ENCODE data around the gene SORCS2.

Gene SORCS2

DNA sequence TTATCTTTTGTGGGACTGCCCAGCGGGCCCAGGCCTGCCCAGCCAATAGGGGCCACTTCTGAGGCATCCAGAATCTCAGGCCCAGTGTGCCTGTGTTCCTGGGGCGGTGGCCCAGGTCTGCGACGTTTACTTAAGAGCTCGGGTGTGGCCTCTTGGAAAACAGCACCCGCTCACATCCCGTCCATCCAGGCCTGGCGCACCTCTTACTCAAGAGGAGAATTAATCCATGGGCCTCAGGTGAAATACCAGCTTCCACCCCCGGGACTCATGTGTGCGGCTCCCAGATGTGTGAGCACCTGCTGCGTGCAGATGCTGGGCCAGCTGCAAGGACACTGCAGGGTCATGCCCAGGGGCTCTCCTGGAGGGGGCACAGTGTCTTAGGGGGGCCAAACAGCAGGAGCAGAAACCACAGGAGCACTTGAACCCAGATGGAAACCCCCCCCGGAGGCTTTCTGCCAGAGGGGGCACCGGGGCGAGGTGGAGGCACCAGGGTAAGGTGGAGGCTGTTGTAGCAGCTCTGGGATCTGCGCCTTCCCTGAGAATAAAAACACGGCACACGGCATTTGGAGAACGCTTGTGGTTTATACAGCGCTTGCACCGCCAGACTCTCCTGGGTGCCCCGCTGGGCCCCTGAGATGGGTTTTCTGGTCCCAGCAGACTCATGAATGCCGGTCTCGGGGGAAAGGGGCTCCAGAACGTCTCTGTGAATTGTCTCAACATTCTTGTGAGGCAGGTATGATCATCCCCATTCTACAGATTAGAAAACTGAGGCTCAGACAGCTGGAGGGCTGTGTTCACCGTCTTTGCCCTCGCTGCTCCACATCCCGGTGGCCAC, 239.6 kb downstream of the SORCS2 start:
- no peaks in the 10 kb centered on the region for H3K4me1 ChIP-seq (ENCODE audit: control insufficient read depth, insufficient read depth, low read length)
- H3K36me3 ChIP-seq (ENCODE audit: control insufficient read depth in 2 of 2, insufficient read depth in 1 of 2, low read length in 2 of 2): no peaks in the 10 kb centered on the region
- no peak overlapping the region for H3K27ac ChIP-seq (ENCODE audit: extremely low read depth, low read depth, low read length)
- no peak for TF ChIP-seq ZNF114 (tag by site-specific recombination; IDR thresholded peaks at IDR 0.05)
- TF ChIP-seq RBAK (tag by site-specific recombination; IDR thresholded peaks at IDR 0.05): no peak
- TF ChIP-seq ZNF239 (tag by site-specific recombination; IDR thresholded peaks at IDR 0.05): no peak
- no peak for TF ChIP-seq ZNF792 (tag by site-specific recombination; IDR thresholded peaks at IDR 0.05)
- no peak for TF ChIP-seq SCRT2 (tag by site-specific recombination; IDR thresholded peaks at IDR 0.05)
- no peak for TF ChIP-seq ZNF138 (tag by site-specific recombination; IDR thresholded peaks at IDR 0.05; ENCODE audit: borderline replicate concordance)
- no peak for TF ChIP-seq ZNF558 (tag by site-specific recombination; IDR thresholded peaks at IDR 0.05)
- TF ChIP-seq, protein P1, sequence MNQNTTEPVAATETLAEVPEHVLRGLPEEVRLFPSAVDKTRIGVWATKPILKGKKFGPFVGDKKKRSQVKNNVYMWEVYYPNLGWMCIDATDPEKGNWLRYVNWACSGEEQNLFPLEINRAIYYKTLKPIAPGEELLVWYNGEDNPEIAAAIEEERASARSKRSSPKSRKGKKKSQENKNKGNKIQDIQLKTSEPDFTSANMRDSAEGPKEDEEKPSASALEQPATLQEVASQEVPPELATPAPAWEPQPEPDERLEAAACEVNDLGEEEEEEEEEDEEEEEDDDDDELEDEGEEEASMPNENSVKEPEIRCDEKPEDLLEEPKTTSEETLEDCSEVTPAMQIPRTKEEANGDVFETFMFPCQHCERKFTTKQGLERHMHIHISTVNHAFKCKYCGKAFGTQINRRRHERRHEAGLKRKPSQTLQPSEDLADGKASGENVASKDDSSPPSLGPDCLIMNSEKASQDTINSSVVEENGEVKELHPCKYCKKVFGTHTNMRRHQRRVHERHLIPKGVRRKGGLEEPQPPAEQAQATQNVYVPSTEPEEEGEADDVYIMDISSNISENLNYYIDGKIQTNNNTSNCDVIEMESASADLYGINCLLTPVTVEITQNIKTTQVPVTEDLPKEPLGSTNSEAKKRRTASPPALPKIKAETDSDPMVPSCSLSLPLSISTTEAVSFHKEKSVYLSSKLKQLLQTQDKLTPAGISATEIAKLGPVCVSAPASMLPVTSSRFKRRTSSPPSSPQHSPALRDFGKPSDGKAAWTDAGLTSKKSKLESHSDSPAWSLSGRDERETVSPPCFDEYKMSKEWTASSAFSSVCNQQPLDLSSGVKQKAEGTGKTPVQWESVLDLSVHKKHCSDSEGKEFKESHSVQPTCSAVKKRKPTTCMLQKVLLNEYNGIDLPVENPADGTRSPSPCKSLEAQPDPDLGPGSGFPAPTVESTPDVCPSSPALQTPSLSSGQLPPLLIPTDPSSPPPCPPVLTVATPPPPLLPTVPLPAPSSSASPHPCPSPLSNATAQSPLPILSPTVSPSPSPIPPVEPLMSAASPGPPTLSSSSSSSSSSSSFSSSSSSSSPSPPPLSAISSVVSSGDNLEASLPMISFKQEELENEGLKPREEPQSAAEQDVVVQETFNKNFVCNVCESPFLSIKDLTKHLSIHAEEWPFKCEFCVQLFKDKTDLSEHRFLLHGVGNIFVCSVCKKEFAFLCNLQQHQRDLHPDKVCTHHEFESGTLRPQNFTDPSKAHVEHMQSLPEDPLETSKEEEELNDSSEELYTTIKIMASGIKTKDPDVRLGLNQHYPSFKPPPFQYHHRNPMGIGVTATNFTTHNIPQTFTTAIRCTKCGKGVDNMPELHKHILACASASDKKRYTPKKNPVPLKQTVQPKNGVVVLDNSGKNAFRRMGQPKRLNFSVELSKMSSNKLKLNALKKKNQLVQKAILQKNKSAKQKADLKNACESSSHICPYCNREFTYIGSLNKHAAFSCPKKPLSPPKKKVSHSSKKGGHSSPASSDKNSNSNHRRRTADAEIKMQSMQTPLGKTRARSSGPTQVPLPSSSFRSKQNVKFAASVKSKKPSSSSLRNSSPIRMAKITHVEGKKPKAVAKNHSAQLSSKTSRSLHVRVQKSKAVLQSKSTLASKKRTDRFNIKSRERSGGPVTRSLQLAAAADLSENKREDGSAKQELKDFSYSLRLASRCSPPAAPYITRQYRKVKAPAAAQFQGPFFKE (tag by site-specific recombination; IDR thresholded peaks at IDR 0.05; ENCODE audit: borderline replicate concordance): no peak
- no peaks in the 10 kb centered on the region for H3K9me3 ChIP-seq (ENCODE audit: control insufficient read depth, insufficient read depth, low read depth, low read length)
- ChIA-PET CTCF (interaction anchor here (0.5 kb wide), 1 partner anchor 48 kb away, joined by 3 read pairs; no protein-coding TSS in a partner anchor), POLR2A (no interaction called here)
- H3K4me3 ChIP-seq (ENCODE audit: low read depth, low read length): no peak overlapping the region

DNA sequence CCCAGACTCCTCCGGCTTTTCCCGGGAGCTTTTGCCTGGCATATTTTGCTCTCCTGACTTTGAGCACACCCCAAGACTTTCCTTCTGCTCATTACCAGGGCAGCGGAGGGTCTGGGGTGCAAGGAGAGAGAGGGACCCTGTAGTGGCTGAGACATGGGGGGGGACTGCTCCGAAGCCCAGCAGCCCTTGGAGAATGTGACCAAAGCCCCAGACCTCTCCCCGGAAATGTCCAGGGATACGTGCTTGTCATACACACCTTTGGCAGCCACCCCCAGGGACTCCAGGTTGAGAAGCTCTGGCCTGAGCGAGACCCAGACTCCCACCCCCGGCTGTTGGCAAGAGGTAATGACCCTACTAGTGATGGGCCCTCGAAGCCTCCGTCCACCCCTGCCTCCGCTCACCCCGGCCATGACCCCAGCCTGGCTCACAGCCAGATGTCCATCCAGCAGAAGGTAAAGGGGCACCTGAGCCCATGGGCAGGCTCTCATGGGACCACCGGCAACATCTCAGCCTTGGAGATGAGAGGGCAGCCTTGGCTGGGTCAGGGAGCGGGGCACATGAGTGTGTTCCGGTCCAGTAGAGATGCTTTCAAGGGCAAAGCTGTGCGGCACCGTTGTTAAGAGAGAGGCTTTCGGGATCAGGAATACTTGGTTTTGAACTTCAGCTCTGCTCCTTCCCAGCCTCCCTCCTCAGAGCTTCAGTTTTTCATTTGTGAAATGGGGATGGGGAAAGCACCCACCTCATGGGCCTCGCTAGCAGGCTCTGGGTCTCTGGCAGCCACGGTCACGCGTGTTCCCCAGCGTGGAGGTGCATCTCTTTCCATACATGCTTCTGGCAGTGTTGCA, 240.4 kb downstream of the SORCS2 start:
- no peak for TF ChIP-seq ZBTB1 (tag by site-specific recombination; IDR thresholded peaks at IDR 0.05)
- TF ChIP-seq ZNF664 (tag by site-specific recombination; IDR thresholded peaks at IDR 0.05): no peak
- TF ChIP-seq ZBTB48 (tag by site-specific recombination; IDR thresholded peaks at IDR 0.05): no peak
- TF ChIP-seq ZNF624 (tag by site-specific recombination; IDR thresholded peaks at IDR 0.05): no peak
- TF ChIP-seq, protein P2, sequence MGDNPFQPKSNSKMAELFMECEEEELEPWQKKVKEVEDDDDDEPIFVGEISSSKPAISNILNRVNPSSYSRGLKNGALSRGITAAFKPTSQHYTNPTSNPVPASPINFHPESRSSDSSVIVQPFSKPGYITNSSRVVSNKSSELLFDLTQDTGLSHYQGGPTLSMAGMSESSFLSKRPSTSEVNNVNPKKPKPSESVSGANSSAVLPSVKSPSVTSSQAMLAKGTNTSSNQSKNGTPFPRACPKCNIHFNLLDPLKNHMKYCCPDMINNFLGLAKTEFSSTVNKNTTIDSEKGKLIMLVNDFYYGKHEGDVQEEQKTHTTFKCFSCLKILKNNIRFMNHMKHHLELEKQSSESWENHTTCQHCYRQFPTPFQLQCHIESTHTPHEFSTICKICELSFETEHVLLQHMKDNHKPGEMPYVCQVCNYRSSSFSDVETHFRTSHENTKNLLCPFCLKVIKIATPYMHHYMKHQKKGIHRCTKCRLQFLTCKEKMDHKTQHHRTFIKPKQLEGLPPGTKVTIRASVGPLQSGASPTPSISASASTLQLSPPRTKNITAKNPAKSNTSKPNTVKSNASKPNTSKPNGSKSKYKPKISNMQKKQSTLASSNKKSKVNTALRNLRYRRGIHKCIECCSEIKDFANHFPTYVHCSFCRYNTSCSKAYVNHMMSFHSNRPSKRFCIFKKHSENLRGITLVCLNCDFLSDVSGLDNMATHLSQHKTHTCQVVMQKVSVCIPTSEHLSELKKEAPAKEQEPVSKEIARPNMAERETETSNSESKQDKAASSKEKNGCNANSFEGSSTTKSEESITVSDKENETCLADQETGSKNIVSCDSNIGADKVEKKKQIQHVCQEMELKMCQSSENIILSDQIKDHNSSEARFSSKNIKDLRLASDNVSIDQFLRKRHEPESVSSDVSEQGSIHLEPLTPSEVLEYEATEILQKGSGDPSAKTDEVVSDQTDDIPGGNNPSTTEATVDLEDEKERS (tag by site-specific recombination; IDR thresholded peaks at IDR 0.05): no peak
- no peak for TF ChIP-seq ZBTB8A (tag by site-specific recombination; IDR thresholded peaks at IDR 0.05)
- TF ChIP-seq, protein P3, sequence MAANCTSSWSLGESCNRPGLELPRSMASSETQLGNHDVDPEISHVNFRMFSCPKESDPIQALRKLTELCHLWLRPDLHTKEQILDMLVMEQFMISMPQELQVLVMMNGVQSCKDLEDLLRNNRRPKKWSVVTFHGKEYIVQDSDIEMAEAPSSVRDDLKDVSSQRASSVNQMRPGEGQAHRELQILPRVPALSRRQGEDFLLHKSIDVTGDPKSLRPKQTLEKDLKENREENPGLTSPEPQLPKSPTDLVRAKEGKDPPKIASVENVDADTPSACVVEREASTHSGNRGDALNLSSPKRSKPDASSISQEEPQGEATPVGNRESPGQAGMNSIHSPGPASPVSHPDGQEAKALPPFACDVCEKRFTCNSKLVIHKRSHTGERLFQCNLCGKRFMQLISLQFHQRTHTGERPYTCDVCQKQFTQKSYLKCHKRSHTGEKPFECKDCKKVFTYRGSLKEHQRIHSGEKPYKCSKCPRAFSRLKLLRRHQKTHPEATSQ (tag by site-specific recombination; IDR thresholded peaks at IDR 0.05): no peak
- TF ChIP-seq, protein P4, sequence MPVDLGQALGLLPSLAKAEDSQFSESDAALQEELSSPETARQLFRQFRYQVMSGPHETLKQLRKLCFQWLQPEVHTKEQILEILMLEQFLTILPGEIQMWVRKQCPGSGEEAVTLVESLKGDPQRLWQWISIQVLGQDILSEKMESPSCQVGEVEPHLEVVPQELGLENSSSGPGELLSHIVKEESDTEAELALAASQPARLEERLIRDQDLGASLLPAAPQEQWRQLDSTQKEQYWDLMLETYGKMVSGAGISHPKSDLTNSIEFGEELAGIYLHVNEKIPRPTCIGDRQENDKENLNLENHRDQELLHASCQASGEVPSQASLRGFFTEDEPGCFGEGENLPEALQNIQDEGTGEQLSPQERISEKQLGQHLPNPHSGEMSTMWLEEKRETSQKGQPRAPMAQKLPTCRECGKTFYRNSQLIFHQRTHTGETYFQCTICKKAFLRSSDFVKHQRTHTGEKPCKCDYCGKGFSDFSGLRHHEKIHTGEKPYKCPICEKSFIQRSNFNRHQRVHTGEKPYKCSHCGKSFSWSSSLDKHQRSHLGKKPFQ (tag by site-specific recombination; IDR thresholded peaks at IDR 0.05): no peak
- no peak for TF ChIP-seq ZNF184 (tag by site-specific recombination; IDR thresholded peaks at IDR 0.05)
- no peak for TF ChIP-seq ZNF571 (tag by site-specific recombination; IDR thresholded peaks at IDR 0.05)
- Histone ChIP-seq H3K4me3 (ENCODE audit: low read depth, low read length) (no peak overlapping the region), H3K4me1 (ENCODE audit: control insufficient read depth, insufficient read depth, low read length) (no peaks in the 10 kb centered on the region), H3K36me3 (ENCODE audit: control insufficient read depth in 2 of 2, insufficient read depth in 1 of 2, low read length in 2 of 2) (no peaks in the 10 kb centered on the region), H3K9me3 (ENCODE audit: control insufficient read depth, insufficient read depth, low read depth, low read length) (no peaks in the 10 kb centered on the region), H3K27ac (ENCODE audit: extremely low read depth, low read depth, low read length) (no peak overlapping the region)
- ChIA-PET CTCF (no interaction called here), POLR2A (no interaction called here)

Data from HEK293 (cell line).